Measurements from ENCODE around the gene CD164L2.
"Not testable (repeated sequence)": the region's sequence is repeated elsewhere in the genome, so short reads cannot be mapped to it uniquely, and the experiment has no call there.

Gene CD164L2

GRCh38 chr1:27384797-27385196 is 1.7 kb upstream of the CD164L2 start:
- DNase-seq (ENCODE audit: low read depth in 2 of 2), result not testable (repeated sequence)

- DNase-seq (ENCODE audit: low read depth in 2 of 2), result no peak
Measured at GRCh38 chr1:27383661-27384060, 528 bp upstream of the CD164L2 start.

- DNase-seq (ENCODE audit: low read depth in 2 of 2), result no peak
Measured at GRCh38 chr1:27381969-27382762, 967 bp downstream of the CD164L2 start.

- no peak for DNase-seq (ENCODE audit: low read depth in 2 of 2)
Measured at GRCh38 chr1:27380766-27381733, 2.1 kb downstream of the CD164L2 start.

GRCh38 chr1:27380224-27380623 is 2.9 kb downstream of the CD164L2 start:
- DNase-seq (ENCODE audit: low read depth in 2 of 2), result no peak

- DNase-seq (ENCODE audit: low read depth in 2 of 2), result no peak
Measured at GRCh38 chr1:27379564-27380122, 3.5 kb downstream of the CD164L2 start.

- no peak for DNase-seq (ENCODE audit: low read depth in 2 of 2)
Measured at GRCh38 chr1:27377760-27378495, 5.2 kb downstream of the CD164L2 start.

GRCh38 chr1:27374362-27375086 is 8.6 kb downstream of the CD164L2 start, which contains the start of gene FCN3:
TSS of gene FCN3 (minus strand) at chr1:27374824. CDS start at chr1:27374818, 6 bp downstream.
- DNase-seq (ENCODE audit: low read depth in 2 of 2), result no peak

GRCh38 chr1:27372808-27373690 is 10.1 kb downstream of the CD164L2 start:
- DNase-seq (ENCODE audit: low read depth in 2 of 2), result no peak

GRCh38 chr1:27372022-27372807 is 10.9 kb downstream of the CD164L2 start:
- no peak for DNase-seq (ENCODE audit: low read depth in 2 of 2)

- no peak for DNase-seq (ENCODE audit: low read depth in 2 of 2)
Measured at GRCh38 chr1:27368869-27369582, 14.1 kb downstream of the CD164L2 start.

- DNase-seq (ENCODE audit: low read depth in 2 of 2), result no peak
Measured at GRCh38 chr1:27367160-27367650, 15.9 kb downstream of the CD164L2 start.

GRCh38 chr1:27366411-27367159 is 16.5 kb downstream of the CD164L2 start, which contains the start of gene MAP3K6:
TSS of gene MAP3K6 (minus strand) at chr1:27366961. CDS start at chr1:27366597, 364 bp downstream.
- DNase-seq (ENCODE audit: low read depth in 2 of 2), result no peak

GRCh38 chr1:27366113-27366410 is 17.1 kb downstream of the CD164L2 start:
- DNase-seq (ENCODE audit: low read depth in 2 of 2), result peak in 1 of 2 donors; percentile 42

GRCh38 chr1:27365372-27366112 is 17.6 kb downstream of the CD164L2 start:
- peak; percentile 52 to 55 for DNase-seq (ENCODE audit: low read depth in 2 of 2)

GRCh38 chr1:27364696-27365371 is 18.3 kb downstream of the CD164L2 start:
- DNase-seq (ENCODE audit: low read depth in 2 of 2), result no peak

Measured in stimulated activated CD8-positive, alpha-beta memory T cell treated with anti-CD3 and anti-CD28 coated beads, Interleukin-15, amount 100 ng/mL, for 4 hours (primary cell).